RWPE2 (cell line): ENCODE results near the gene SERPINA9.
"Not testable (repeated sequence)": the region's sequence is repeated elsewhere in the genome, so short reads cannot be mapped to it uniquely, and the experiment has no call there.

Experiments
- ATAC-seq: fragments of 200-7000 bp; cut with Tn5 transposase; 3 replicates; pipeline ENCODE4 v1.9.1; 2021; ENCODE audit warnings: low read depth
- DNase-seq: peaks from one replicate; pipeline ENCODE4 v3.0.0-alpha.2; 2020; ENCODE audit warnings: low spot score
- H3K27ac ChIP-seq: fragments of 450-650 bp; 2 replicates; pipeline ENCODE4 v1.5.1; 2017; ENCODE audit warnings: mild to moderate bottlenecking; ENCODE audit not compliant: poor library complexity, severe bottlenecking
- H3K27me3 ChIP-seq: fragments of 250-450 bp; sonication (Bioruptor Pico); 2 replicates; pipeline ENCODE4 v1.5.1; 2021; ENCODE audit warnings: mild to moderate bottlenecking, moderate library complexity; ENCODE audit not compliant: insufficient read depth, poor library complexity, severe bottlenecking
- H3K36me3 ChIP-seq: fragments of 250-450 bp; sonication (Bioruptor Pico); 2 replicates; pipeline ENCODE4 v1.5.1; 2020; ENCODE audit warnings: low read depth, mild to moderate bottlenecking, moderate library complexity
- H3K4me1 ChIP-seq: fragments of 250-450 bp; sonication (Bioruptor Pico); 2 replicates; pipeline ENCODE4 v1.5.1; 2021; ENCODE audit warnings: mild to moderate bottlenecking, moderate library complexity; ENCODE audit not compliant: insufficient read depth, poor library complexity, severe bottlenecking
- H3K4me3 ChIP-seq: fragments of 250-450 bp; sonication (Bioruptor Pico); 2 replicates; pipeline ENCODE4 v1.5.1; 2021; ENCODE audit warnings: mild to moderate bottlenecking, moderate library complexity; ENCODE audit not compliant: severe bottlenecking
- H3K9me3 ChIP-seq: fragments of 250-450 bp; sonication (Bioruptor Pico); 2 replicates; pipeline ENCODE4 v1.5.1; 2021; ENCODE audit warnings: mild to moderate bottlenecking, moderate library complexity; ENCODE audit not compliant: severe bottlenecking
- TF ChIP-seq, protein P1 (sequence below): fragments of 450-650 bp; IDR thresholded peaks from one replicate; pipeline ENCODE4 v1.5.1; 2017; ENCODE audit warnings: mild to moderate bottlenecking, moderate library complexity; ENCODE audit not compliant: poor library complexity, severe bottlenecking

Gene SERPINA9

DNA sequence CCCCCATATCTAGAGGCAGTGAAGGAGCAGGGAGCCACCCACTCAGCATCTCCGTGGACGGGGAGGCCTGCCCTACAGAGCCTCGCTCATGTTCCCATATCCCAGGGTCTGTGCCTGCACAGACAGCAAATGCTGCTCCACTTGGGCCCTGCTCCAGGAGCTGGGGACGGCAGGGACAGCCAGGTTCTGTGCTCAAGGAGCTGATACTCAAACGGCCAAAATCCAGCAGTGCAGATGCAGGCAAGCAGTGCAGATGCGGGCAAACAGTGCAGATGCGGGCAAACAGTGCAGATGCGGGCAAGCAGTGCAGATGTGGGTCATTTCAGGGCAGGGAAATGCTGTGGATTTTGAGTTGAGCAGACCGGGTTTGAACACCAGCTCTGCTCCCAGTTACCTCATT lies 39.4 kb upstream of the SERPINA9 start:
- Histone ChIP-seq H3K9me3 (peaks cover 4% of the 10 kb centered on the region), H3K27ac (no peak overlapping the region), H3K4me1 (no peaks in the 10 kb centered on the region), H3K36me3 (no peaks in the 10 kb centered on the region), H3K27me3 (no peaks in the 10 kb centered on the region), H3K4me3 (no peak overlapping the region)
- TF ChIP-seq, protein P1, sequence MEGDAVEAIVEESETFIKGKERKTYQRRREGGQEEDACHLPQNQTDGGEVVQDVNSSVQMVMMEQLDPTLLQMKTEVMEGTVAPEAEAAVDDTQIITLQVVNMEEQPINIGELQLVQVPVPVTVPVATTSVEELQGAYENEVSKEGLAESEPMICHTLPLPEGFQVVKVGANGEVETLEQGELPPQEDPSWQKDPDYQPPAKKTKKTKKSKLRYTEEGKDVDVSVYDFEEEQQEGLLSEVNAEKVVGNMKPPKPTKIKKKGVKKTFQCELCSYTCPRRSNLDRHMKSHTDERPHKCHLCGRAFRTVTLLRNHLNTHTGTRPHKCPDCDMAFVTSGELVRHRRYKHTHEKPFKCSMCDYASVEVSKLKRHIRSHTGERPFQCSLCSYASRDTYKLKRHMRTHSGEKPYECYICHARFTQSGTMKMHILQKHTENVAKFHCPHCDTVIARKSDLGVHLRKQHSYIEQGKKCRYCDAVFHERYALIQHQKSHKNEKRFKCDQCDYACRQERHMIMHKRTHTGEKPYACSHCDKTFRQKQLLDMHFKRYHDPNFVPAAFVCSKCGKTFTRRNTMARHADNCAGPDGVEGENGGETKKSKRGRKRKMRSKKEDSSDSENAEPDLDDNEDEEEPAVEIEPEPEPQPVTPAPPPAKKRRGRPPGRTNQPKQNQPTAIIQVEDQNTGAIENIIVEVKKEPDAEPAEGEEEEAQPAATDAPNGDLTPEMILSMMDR: no peak
- ATAC-seq (no peak), DNase-seq (no peak)

DNA sequence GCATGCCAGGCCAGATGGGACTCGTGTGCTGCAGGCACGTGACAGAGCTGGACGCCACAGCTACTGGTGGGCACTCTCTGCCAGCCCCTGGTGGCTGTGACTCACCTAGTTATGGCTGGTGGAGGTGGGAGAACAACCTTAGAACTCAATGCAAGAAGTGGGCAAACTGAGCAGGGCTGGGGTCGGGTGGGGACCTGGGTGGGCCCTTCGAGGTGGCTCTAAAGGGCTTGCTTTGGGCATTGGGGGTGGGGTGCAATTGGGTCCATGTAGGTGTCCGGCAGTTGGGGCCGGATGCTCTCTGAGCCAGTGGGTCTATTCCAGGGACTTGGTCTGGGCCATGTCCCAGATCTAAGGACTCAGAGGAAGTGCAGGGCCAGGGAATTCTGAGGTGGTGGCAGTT lies 38.4 kb upstream of the SERPINA9 start:
- Histone ChIP-seq H3K9me3 (peaks cover 3% of the 10 kb centered on the region), H3K4me3 (no peak overlapping the region), H3K36me3 (no peaks in the 10 kb centered on the region), H3K4me1 (no peaks in the 10 kb centered on the region), H3K27me3 (no peaks in the 10 kb centered on the region), H3K27ac (no peak overlapping the region)
- ATAC-seq: no peak
- no peak for DNase-seq
- TF ChIP-seq, protein P1: no peak

DNA sequence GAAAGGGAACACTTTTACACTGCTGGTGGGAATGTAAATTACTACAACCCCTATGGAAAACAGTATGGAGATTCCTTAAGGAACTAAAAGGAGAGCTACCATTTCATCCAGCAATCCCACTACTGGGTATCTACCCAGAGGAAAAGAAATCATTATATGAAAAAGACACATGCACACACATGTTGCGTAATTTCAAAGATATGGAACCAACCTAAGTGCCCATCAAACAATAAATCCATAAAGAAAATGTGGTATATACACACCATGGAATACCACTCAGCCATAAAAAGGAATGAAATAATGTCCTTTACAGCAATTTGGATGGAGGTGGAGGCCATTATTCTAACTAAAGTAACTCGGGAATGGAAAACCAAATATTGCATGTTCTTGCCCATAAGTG lies 34.5 kb upstream of the SERPINA9 start:
- not testable (repeated sequence) for H3K27me3 ChIP-seq, H3K4me1 ChIP-seq, H3K27ac ChIP-seq, H3K4me3 ChIP-seq, H3K9me3 ChIP-seq, ATAC-seq, DNase-seq, H3K36me3 ChIP-seq

DNA sequence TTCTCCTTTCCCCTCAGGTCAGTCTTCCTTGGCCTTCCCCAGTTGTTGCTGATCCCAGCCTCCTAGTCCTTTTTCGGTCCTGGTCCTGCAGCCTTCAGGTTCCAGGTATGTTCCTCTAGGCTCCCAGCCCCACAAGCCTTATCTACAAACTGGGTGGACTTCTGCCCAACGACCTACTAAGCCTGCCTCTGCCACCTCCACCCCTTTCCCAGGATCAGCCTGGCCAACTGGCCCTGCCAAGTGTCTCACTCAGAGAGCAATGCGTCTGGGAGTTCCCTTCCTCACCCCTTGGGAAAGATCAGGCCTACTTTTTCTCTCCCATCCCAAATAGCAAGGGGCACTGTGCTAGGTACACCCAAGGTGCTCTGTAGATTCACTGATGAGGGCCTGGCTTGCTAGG lies 33.4 kb upstream of the SERPINA9 start, which contains the start of gene SERPINA12:
TSS of gene SERPINA12 (minus strand) at position 114 of the 400 bp plus-strand sequence. CDS start 11,072 bp downstream, outside the sequence.
- TF ChIP-seq, protein P1: no peak

GRCh38 chr14:94505641-94506040 lies 29.6 kb upstream of the SERPINA9 start:
- no peaks in the 10 kb centered on the region for H3K36me3 ChIP-seq
- H3K9me3 ChIP-seq: no peaks in the 10 kb centered on the region
- TF ChIP-seq, protein P1: no peak
- no peak for DNase-seq
- no peak for ATAC-seq
- H3K4me3 ChIP-seq: no peak overlapping the region
- no peak overlapping the region for H3K27ac ChIP-seq
- H3K27me3 ChIP-seq: no peaks in the 10 kb centered on the region
- H3K4me1 ChIP-seq: no peaks in the 10 kb centered on the region

More for the DNA sequence above, 33.4 kb upstream of the SERPINA9 start, which contains the start of gene SERPINA12:
- Histone ChIP-seq H3K9me3 (no peaks in the 10 kb centered on the region), H3K4me3 (no peak within 1 kb of the TSS), H3K27me3 (no peaks in the 10 kb centered on the region), H3K36me3 (no peaks in the 10 kb centered on the region), H3K27ac (no peak within 1 kb of the TSS), H3K4me1 (no peaks in the 10 kb centered on the region)
- DNase-seq: no peak
- ATAC-seq: no peak
